GM10266 (cell line): ENCODE measurements around the gene PCAT6.

Experiments
- DNase-seq: peaks from one replicate; pipeline ENCODE4 v3.0.0; 2012; ENCODE audit errors: extremely low spot score
- CTCF ChIP-seq: IDR thresholded peaks from 2 replicates; pipeline ENCODE4 v1.5.1; 2012; ENCODE audit warnings: mild to moderate bottlenecking, low read depth; ENCODE audit not compliant: control insufficient read depth, insufficient read depth; ENCODE audit errors: missing control alignments

PCAT6 gene

GRCh38 chr1:202836623-202837403 is 26.1 kb downstream of the PCAT6 start:
- no peak for TF ChIP-seq CTCF
- DNase-seq: no peak

GRCh38 chr1:202837746-202838262 is 27.1 kb downstream of the PCAT6 start:
- TF ChIP-seq CTCF: no peak
- DNase-seq: no peak

GRCh38 chr1:202843081-202843480 is 32.3 kb downstream of the PCAT6 start:
- TF ChIP-seq CTCF: no peak
- no peak for DNase-seq

GRCh38 chr1:202844259-202844658 is 33.5 kb downstream of the PCAT6 start:
- no peak for TF ChIP-seq CTCF
- no peak for DNase-seq

- TF ChIP-seq CTCF: no peak
- no peak for DNase-seq
These were observed 34.2 kb downstream of the PCAT6 start for GRCh38 chr1:202844935-202845334.

- peak; percentile 63 for DNase-seq
- TF ChIP-seq CTCF: no peak
These were observed 37.4 kb downstream of the PCAT6 start for GRCh38 chr1:202848191-202848542.

- TF ChIP-seq CTCF: no peak
- no peak for DNase-seq
These were observed 40.0 kb downstream of the PCAT6 start for GRCh38 chr1:202850593-202851362.
